ENCODE data around the gene HTR4.
"Not testable (repeated sequence)": the region's sequence is repeated elsewhere in the genome, so short reads cannot be mapped to it uniquely, and the experiment has no call there.

The HTR4 gene

GRCh38 chr5:148468746-148469145, 185.6 kb downstream of the HTR4 start:
- not testable (repeated sequence) for DNase-seq

GRCh38 chr5:148467958-148468357, 186.4 kb downstream of the HTR4 start:
- no peak for DNase-seq

- no peak for DNase-seq
These were observed 188.1 kb downstream of the HTR4 start for GRCh38 chr5:148466236-148466580.

- DNase-seq, result no peak
These were observed 188.7 kb downstream of the HTR4 start for GRCh38 chr5:148465381-148466235.

- no peak for DNase-seq
These were observed 194.7 kb downstream of the HTR4 start for GRCh38 chr5:148459669-148460068.

GRCh38 chr5:148458036-148458888, 196.1 kb downstream of the HTR4 start:
- no peak for DNase-seq

- DNase-seq, result peak; percentile 96
These were observed 197.1 kb downstream of the HTR4 start for GRCh38 chr5:148457183-148457620.

GRCh38 chr5:148455185-148455584, 199.1 kb downstream of the HTR4 start:
- DNase-seq, result no peak

- DNase-seq, result no peak
These were observed 199.8 kb downstream of the HTR4 start for GRCh38 chr5:148454576-148454975.

GRCh38 chr5:148452499-148453193, 201.7 kb downstream of the HTR4 start:
- DNase-seq, result no peak

- DNase-seq, result no peak
These were observed 207.7 kb downstream of the HTR4 start for GRCh38 chr5:148446611-148447010.

- no peak for DNase-seq
These were observed 208.7 kb downstream of the HTR4 start for GRCh38 chr5:148445578-148445977.

- DNase-seq, result peak; percentile 32
These were observed 210.3 kb downstream of the HTR4 start for GRCh38 chr5:148443998-148444397.

- no peak for DNase-seq
These were observed 211.1 kb downstream of the HTR4 start for GRCh38 chr5:148443241-148443640.

GRCh38 chr5:148438933-148439332, 215.4 kb downstream of the HTR4 start:
- DNase-seq, result no peak

- DNase-seq, result no peak
These were observed 217.1 kb downstream of the HTR4 start for GRCh38 chr5:148437249-148437648.

- DNase-seq, result no peak
These were observed 218.3 kb downstream of the HTR4 start for GRCh38 chr5:148436029-148436428.

- no peak for DNase-seq
These were observed 220.5 kb downstream of the HTR4 start for GRCh38 chr5:148433826-148434225.

Measured in NCI-H748 treated with DMSO at 0.1 percent for 48 hours (cell line).